ENCODE data around the gene VAMP2. TPM values are rescaled to one million over a fixed set of nuclear protein-coding genes. Genes with fewer than 3 reads are reported as not detected.

Gene VAMP2
- total and polyA plus RNA-seq, 10 of the 15 experiments (the other 5 are each of a cell fraction or from before 2014, with no cell fraction given) = 3.0 to 35.2 (median 25.0) TPM

DNA sequence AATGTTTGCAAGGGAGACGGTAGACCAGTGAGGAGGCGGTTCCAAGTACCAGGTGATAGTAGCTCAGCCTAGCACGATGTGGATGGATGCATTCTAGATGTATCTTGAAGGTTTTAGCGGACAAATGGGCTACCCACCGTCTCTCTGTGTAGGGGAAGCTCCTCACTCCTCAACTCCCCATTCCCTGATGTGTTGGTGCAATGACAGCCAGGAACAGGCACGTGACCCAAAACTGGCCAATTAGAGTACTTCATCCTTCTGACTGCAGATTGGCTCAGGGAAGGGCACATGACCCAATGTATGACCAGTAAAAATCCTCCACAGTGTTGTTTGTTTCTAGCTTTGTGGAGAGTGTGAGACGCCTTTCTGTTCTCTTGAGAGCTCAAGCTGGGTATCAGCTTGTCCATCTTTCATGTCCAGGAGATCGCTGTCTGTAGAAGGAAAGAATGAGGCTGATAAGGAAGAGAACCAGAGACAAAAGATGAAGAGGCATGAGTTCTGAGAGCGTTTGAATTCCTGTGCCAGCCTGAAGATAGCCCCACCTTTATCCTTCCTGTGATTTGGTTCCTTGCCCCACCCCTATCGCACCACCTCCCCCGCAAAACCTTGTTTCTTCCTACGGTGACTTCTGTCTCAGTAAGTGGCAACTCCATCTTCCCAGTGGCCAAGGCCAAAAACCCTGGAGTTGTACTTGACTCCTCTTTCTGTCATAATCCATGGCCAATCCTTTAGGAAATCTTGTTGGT is 29.5 kb upstream of the VAMP2 start (continued):
- TF ChIP-seq IKZF1 (conservative IDR thresholded peaks at IDR 0.05) (no peak), KDM1A (IDR thresholded peaks at IDR 0.05; ENCODE audit: borderline replicate concordance) (no peak)

DNA sequence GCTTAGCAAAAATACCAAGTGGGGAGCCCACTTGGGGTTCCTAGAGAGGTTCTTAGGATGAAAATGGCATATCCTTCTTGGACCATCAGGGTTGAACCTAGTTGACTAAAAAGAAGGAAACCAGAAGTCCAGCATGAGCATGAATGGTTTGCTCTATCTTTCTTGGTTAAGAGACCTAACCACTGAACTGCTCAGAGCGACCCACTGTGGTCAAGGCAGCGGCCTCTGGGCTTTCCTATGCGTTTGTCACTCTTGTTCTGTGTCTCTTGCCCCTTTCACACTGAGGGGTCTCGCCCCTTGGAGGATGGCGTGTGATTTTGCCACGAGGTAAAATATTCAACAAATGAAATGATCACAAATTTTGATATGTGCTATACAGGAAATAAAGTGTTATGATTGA is 27.8 kb upstream of the VAMP2 start:
- Histone ChIP-seq H3K36me3 (ENCODE audit: control insufficient read depth in 2 of 2, insufficient read depth in 2 of 2, low read length in 1 of 2) (no peaks in the 10 kb centered on the region), H3K4me3 (peak overlapping the region; percentile 75), H3K27ac (ENCODE audit: control insufficient read depth, insufficient read depth) (peak overlapping the region; percentile 81), H3K79me2 (ENCODE audit: control insufficient read depth, insufficient read depth, low read length) (peaks cover 18% of the 10 kb centered on the region), H3K9ac (ENCODE audit: control insufficient read depth, insufficient read depth, low read length) (peak overlapping the region; percentile 42; the same call in 1 of the 2 replicates), H2AFZ (ENCODE audit: control insufficient read depth, low read depth, low read length) (peak overlapping the region; percentile 91), H3K27me3 (replicated peaks in 1 of 2; ENCODE audit: control insufficient read depth in 2 of 2, insufficient read depth in 2 of 2, low read length in 1 of 2) (no peaks in the 10 kb centered on the region), H3K4me1 (ENCODE audit: control insufficient read depth, insufficient read depth, low read length) (peaks cover 20% of the 10 kb centered on the region), H3K9me3 (replicated peaks; ENCODE audit: control insufficient read depth, insufficient read depth, low read length) (no peaks in the 10 kb centered on the region), H3K4me2 (ENCODE audit: control insufficient read depth, insufficient read depth) (peak overlapping the region; percentile 89), H4K20me1 (ENCODE audit: control insufficient read depth, insufficient read depth) (no peaks in the 10 kb centered on the region)
- no TSS peak for BruUV-seq (replicated peaks)
- ChIA-PET SMC1A (ENCODE audit: uncharacterized antibody, unreplicated experiment) (interaction anchor here (0.6 to 1.4 kb wide), 8 partner anchors 11 to 105 kb away, joined by 3 to 9 read pairs (median 4); partner anchors contain the start of gene SLC25A35), POLR2A (interaction anchor here (0.9 to 8.1 kb wide), 11 partner anchors 9 to 110 kb away, joined by 4 to 146 read pairs (median 13); partner anchors contain the start of genes AURKB, CTC1, PER1 and PFAS), CTCF (interaction anchor here (0.7 to 6.2 kb wide), 7 partner anchors 8 to 105 kb away, joined by 3 to 53 read pairs (median 4); partner anchors contain the start of gene SLC25A35), RAD21 (ENCODE audit: unreplicated experiment) (interaction anchor here (0.8 to 8.1 kb wide), 11 partner anchors 9 to 259 kb away, joined by 3 to 117 read pairs (median 4); partner anchors contain the start of genes AURKB, CNTROB, CTC1 and SLC25A35)
- intact Hi-C loops (cut with micrococcal nuclease; ENCODE audit: unreplicated experiment) (no loop called here), in situ Hi-C loops (cut with MboI) (no loop called here)
- no peak for TF ChIP-seq POLR2AphosphoS5 (IDR thresholded peaks at IDR 0.05; ENCODE audit: low read length)
- TF ChIP-seq EP300 (IDR thresholded peaks at IDR 0.05; ENCODE audit: borderline replicate concordance in 1 of 2, control insufficient read depth in 1 of 2, low read depth in 2 of 2, low read length in 2 of 2) = peak in 1 of 2 experiments; percentile 19; a peak in 1 of 4 replicates
- 0 out of 2 replicates have a peak, but pooled peaks have one; percentile 48 for TF ChIP-seq MXI1 (IDR thresholded peaks at IDR 0.05; ENCODE audit: low read depth, low read length)
- TF ChIP-seq RUNX3 (IDR thresholded peaks at IDR 0.05; ENCODE audit: low read length) = peak; percentile 60
- no peak for TF ChIP-seq TBL1XR1 (IDR thresholded peaks at IDR 0.05; ENCODE audit: low read depth, low read length)
- TF ChIP-seq, protein P1, sequence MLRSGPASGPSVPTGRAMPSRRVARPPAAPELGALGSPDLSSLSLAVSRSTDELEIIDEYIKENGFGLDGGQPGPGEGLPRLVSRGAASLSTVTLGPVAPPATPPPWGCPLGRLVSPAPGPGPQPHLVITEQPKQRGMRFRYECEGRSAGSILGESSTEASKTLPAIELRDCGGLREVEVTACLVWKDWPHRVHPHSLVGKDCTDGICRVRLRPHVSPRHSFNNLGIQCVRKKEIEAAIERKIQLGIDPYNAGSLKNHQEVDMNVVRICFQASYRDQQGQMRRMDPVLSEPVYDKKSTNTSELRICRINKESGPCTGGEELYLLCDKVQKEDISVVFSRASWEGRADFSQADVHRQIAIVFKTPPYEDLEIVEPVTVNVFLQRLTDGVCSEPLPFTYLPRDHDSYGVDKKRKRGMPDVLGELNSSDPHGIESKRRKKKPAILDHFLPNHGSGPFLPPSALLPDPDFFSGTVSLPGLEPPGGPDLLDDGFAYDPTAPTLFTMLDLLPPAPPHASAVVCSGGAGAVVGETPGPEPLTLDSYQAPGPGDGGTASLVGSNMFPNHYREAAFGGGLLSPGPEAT (IDR thresholded peaks at IDR 0.05; ENCODE audit: low read depth) = peak; percentile 17; the same call in 1 of the 2 replicates
- DNase-seq (ENCODE audit: low read depth, low spot score) (no peak), FAIRE-seq (no peak), ATAC-seq (no peak)
- 13% methylated on average over 6 of the region's 6 CpGs for WGBS (ENCODE audit: insufficient coverage, insufficient replicate concordance, low lambda C conversion rate, missing lambda C conversion rate)

Data from GM12878 (cell line).